BJ (cell line): Measurements from ENCODE around the gene CATSPERD. TPM values are rescaled to one million over a fixed set of nuclear protein-coding genes. Genes with fewer than 3 reads are reported as not detected.
"Not testable (repeated sequence)": the region's sequence is repeated elsewhere in the genome, so short reads cannot be mapped to it uniquely, and the experiment has no call there.

Source experiments
- CTCF ChIA-PET: fragments of 350-600 bp; formaldehyde crosslinking; extraction: SDS; loops from one replicate; lab custom pipeline; 2021; ENCODE audit warnings: antibody characterized with exemption, inconsistent platforms; lab: Yijun Ruan, JAX
- POLR2A ChIA-PET: fragments of 300-600 bp; sonication (Branson Sonifier 250); formaldehyde crosslinking; extraction: SDS; loops from one replicate; lab custom pipeline; 2021; ENCODE audit warnings: antibody characterized with exemption; lab: Charles Lee
- DNase-seq: peaks from one replicate; pipeline ENCODE4 v3.0.0-alpha.2; 2011; ENCODE audit warnings: low read depth
- H3K27me3 ChIP-seq: 2 replicates; pipeline ENCODE4 v1.6.0; 2011; ENCODE audit warnings: low read length; ENCODE audit not compliant: control insufficient read depth, insufficient read depth
- H3K36me3 ChIP-seq: 2 replicates; pipeline ENCODE4 v1.5.1; 2011; ENCODE audit warnings: low read length; ENCODE audit not compliant: control insufficient read depth, insufficient read depth
- H3K4me3 ChIP-seq: 2 replicates; pipeline ENCODE4 v1.5.1; 2011; ENCODE audit warnings: low read depth, mild to moderate bottlenecking, control low read depth, low read length
- CTCF ChIP-seq: IDR thresholded peaks from 2 replicates; pipeline ENCODE4 v1.5.1; 2011; ENCODE audit warnings: low read depth, mild to moderate bottlenecking, control low read depth, inconsistent platforms, low read length, moderate library complexity; ENCODE audit not compliant: insufficient read depth
- polyA plus RNA-seq: library from polyadenylated mRNA; depleted of rRNA; stranded (reverse); fragments of >200 nt; gene quantifications from 2 replicates; pipeline ENCODE4 v1.2.3, GENCODE V29; 2011

The CATSPERD gene
- polyA plus RNA-seq, 1 experiment = not detected

DNA sequence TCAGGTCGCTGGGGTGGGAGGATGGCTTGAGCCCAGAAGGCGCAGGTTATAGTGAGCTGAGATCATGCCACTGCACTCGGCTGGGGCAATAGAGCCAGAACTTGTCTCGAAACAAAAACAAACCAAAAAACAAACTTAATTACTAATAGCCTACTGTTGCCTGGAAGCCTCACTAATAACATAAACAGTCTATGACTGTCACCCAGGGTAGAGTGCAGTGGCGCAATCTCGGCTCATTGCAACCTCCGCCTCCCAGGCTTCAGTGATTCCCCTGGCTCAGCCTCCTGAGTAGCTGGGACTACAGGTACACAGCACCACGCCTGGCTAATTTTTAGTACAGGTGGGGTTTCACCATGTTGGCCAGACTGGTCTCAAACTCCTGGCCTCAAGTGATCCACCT is 18.0 kb downstream of the CATSPERD start:
- ChIA-PET POLR2A (interaction anchor here (0.7 kb wide), 1 partner anchor 686 kb away, joined by 4 read pairs; the partner anchor contains the start of gene KHSRP), CTCF (interaction anchor here (0.6 to 2.4 kb wide), 2 partner anchors 18 to 27 kb away, joined by 4 to 7 read pairs; partner anchors contain the start of genes CATSPERD and LONP1)
- no peak for TF ChIP-seq CTCF
- Histone ChIP-seq H3K27me3 (no peaks in the 10 kb centered on the region), H3K36me3 (no peaks in the 10 kb centered on the region), H3K4me3 (no peak overlapping the region)
- DNase-seq = no peak

DNA sequence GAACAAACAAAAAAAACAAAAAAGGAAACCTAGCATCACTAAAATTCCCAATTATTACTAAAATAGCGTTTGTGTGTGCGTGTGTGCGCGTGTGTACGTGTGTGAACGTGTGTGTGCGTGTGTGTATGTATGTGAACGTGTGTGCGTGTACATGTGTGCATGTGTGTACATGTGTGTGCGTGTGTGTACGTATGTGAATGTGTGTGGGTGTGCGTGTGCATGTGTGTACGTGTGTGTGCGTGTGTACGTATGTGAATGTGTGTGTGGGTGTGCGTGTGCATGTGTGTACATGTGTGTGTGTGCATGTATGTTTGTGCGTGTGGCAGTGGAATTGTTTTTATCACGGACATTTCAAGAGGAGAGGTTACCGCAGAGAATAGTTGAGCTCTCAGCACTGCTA is 21.6 kb downstream of the CATSPERD start:
- DNase-seq = no peak
- ChIA-PET POLR2A (no interaction called here), CTCF (interaction anchor here (2.0 kb wide), 1 partner anchor 21 kb away, joined by 7 read pairs; the partner anchor contains the start of genes CATSPERD and LONP1)
- TF ChIP-seq CTCF = no peak
- Histone ChIP-seq H3K4me3 (no peak overlapping the region), H3K27me3 (no peaks in the 10 kb centered on the region), H3K36me3 (no peaks in the 10 kb centered on the region)

DNA sequence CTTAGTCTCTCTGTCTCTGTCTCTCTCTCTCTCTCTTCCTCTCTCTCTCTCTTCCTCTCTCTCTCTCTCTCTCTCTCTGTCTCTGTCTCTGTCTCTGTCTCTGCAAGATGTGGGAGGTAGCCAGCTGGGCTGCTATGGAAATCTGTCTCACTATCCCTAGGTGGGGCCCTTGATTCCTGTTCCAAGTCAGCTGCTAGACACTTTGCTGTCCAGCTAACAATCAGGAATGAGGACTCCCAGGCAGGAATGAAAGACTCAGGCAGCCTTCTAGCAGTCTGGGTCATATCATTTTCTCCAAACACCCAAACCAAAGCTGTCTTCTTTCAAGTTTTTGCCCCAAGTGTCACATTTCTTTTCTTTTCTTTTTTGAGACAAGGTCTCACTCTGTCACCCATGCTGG is 23.2 kb downstream of the CATSPERD start:
- POLR2A ChIA-PET = no interaction called here
- CTCF ChIA-PET = no interaction called here
- no peak for TF ChIP-seq CTCF
- Histone ChIP-seq H3K4me3 (no peak overlapping the region), H3K27me3 (no peaks in the 10 kb centered on the region), H3K36me3 (no peaks in the 10 kb centered on the region)
- no peak for DNase-seq

- DNase-seq, POLR2A ChIA-PET, H3K27me3 ChIP-seq, H3K36me3 ChIP-seq, H3K4me3 ChIP-seq: not testable (repeated sequence)
- CTCF ChIA-PET = interaction anchor here (1.0 kb wide), 1 partner anchor 29 kb away, joined by 3 read pairs; no protein-coding TSS in a partner anchor
These were observed 24.6 kb downstream of the CATSPERD start for GRCh38 chr19:5744999-5745398.

DNA sequence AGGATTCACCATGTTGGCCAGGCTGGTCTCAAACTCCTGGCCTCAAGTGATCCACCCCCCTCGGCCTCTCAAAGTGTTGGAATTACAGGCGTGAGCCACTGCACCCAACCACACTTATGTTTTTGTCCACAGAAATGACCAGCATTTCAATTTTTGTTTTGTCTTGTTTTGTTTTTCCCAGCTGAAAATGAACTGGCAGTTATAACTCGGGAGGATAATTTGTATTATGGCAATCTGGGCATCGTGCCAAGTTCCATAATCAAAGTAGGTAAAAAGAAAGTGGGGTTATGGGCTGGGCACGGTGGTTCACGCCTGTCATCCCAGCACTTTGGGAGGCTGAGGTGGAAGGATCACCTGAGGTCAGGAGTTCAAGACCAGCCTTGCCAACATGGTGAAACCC is 28.5 kb downstream of the CATSPERD start:
- H3K4me3 ChIP-seq, CTCF ChIA-PET, POLR2A ChIA-PET, DNase-seq, H3K36me3 ChIP-seq, H3K27me3 ChIP-seq: not testable (repeated sequence)

- Histone ChIP-seq H3K4me3 (no peak overlapping the region), H3K27me3 (no peaks in the 10 kb centered on the region), H3K36me3 (no peaks in the 10 kb centered on the region)
- CTCF ChIA-PET = no interaction called here
- no peak for DNase-seq
- no peak for TF ChIP-seq CTCF
- POLR2A ChIA-PET = no interaction called here
These were observed 29.1 kb downstream of the CATSPERD start for GRCh38 chr19:5749505-5749904.
